BE2C (cell line): Measurements from ENCODE around the gene FXYD2.
A peak's percentile ranks its signal among the peaks of the same experiment; 100 is the strongest.

Experiments used
- DNase-seq: peaks from one replicate; pipeline ENCODE4 v3.0.0-alpha.2; 2020
- H3K27me3 ChIP-seq: fragments of 250-450 bp; sonication (Bioruptor Pico); 2 replicates; pipeline ENCODE4 v1.5.1; 2020; ENCODE audit warnings: mild to moderate bottlenecking
- H3K36me3 ChIP-seq: fragments of 250-450 bp; sonication (Bioruptor Pico); 2 replicates; pipeline ENCODE4 v1.5.1; 2020; ENCODE audit warnings: mild to moderate bottlenecking
- H3K4me1 ChIP-seq: fragments of 250-450 bp; sonication (Bioruptor Pico); 2 replicates; pipeline ENCODE4 v1.5.1; 2020
- H3K4me3 ChIP-seq: 2 replicates; pipeline ENCODE4 v1.5.1; 2011; ENCODE audit warnings: low read depth, low read length
- H3K9me3 ChIP-seq: fragments of 250-450 bp; sonication (Bioruptor Pico); 2 replicates; pipeline ENCODE4 v1.5.1; 2020
- CTCF ChIP-seq: IDR thresholded peaks from 2 replicates; pipeline ENCODE4 v1.5.1; 2012; ENCODE audit warnings: mild to moderate bottlenecking, low read depth, low read length

FXYD2 gene

GRCh38 chr11:117830072-117830471, 5.5 kb upstream of the FXYD2 start:
- no peak for DNase-seq
- no peak overlapping the region for H3K4me3 ChIP-seq
- TF ChIP-seq CTCF, result no peak
- H3K4me1 ChIP-seq, result peaks cover 10% of the 10 kb centered on the region; the same call in 1 of the 2 replicates
- no peaks in the 10 kb centered on the region for H3K36me3 ChIP-seq
- H3K9me3 ChIP-seq, result no peaks in the 10 kb centered on the region
- no peaks in the 10 kb centered on the region for H3K27me3 ChIP-seq

DNA sequence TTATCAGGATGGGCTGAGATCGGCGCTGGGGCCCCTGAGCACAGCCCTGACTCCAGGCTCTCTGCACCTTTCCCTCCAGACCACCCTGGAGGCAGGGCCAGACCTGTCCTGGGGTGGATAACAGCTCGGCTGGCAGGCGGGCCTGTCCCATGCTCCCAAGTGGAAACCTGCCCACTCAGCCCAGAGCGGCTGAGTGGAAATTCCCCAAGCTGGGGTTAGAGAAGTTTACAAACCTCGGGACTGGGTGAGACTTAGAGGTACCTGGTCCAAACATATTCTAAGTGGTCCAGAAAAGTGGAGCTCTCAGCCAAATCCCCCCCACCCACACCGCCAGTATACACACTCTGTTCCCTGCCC, 4.8 kb upstream of the FXYD2 start:
- Histone ChIP-seq H3K36me3 (no peaks in the 10 kb centered on the region), H3K4me1 (peaks cover 10% of the 10 kb centered on the region; the same call in 1 of the 2 replicates), H3K9me3 (no peaks in the 10 kb centered on the region), H3K27me3 (no peaks in the 10 kb centered on the region), H3K4me3 (no peak overlapping the region)
- DNase-seq, result no peak
- no peak for TF ChIP-seq CTCF

GRCh38 chr11:117828611-117829368, 4.2 kb upstream of the FXYD2 start:
- DNase-seq, result peak; percentile 79
- H3K4me1 ChIP-seq, result peaks cover 10% of the 10 kb centered on the region; the same call in 1 of the 2 replicates
- H3K36me3 ChIP-seq, result no peaks in the 10 kb centered on the region
- no peaks in the 10 kb centered on the region for H3K27me3 ChIP-seq
- no peaks in the 10 kb centered on the region for H3K9me3 ChIP-seq
- H3K4me3 ChIP-seq, result no peak overlapping the region
- no peak for TF ChIP-seq CTCF

DNA sequence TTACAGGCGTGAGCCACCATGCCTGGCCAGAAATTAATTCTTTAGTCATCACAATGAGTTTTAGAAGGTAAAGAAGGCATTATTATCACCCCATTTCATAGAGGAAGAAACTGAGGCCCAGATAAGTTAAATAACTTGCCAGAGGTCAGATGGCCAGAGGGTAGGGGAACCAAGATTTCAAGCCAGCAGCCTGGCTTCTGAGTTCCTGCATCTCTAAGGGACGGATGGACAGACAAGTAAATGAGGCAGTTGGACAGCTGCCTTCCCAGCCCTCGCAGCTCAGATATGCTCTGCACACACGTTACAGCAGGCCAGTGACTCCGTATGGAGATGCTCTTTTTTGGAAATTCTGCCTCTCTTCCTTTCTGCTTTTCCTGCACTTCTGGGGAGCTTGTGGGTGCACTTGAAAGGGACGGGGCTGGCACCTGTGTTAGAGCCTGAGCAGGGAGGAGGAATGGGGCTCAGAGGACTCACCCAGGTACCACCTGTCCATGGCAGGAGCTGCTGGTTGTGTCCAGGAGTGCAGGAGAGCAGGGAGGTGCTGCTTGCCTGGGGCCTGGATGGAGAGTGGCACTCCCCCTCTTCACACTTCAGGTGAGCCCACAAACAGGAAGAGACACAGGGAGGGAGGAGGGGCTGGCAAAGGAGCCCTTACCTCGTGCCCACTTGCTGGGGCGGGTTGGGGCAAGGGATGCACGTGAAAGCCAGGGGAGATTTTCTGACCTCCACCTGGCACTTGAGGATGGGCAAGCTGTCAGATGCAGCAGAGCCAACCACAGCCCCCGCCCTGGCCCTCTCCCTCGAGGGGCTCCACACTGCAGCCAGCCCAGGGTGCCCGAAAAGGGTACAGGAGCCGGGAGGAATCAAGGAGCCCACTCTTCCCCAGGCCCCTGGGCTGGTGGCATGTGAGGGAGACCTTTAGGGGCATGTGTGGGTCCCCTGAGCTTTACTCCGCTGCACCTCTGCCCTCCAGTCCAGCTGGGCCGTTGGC, 3.3 kb upstream of the FXYD2 start:
- no peaks in the 10 kb centered on the region for H3K9me3 ChIP-seq
- no peak for TF ChIP-seq CTCF
- no peak for DNase-seq
- no peaks in the 10 kb centered on the region for H3K27me3 ChIP-seq
- peaks cover 10% of the 10 kb centered on the region; the same call in 1 of the 2 replicates for H3K4me1 ChIP-seq
- H3K4me3 ChIP-seq, result no peak overlapping the region
- no peaks in the 10 kb centered on the region for H3K36me3 ChIP-seq

DNA sequence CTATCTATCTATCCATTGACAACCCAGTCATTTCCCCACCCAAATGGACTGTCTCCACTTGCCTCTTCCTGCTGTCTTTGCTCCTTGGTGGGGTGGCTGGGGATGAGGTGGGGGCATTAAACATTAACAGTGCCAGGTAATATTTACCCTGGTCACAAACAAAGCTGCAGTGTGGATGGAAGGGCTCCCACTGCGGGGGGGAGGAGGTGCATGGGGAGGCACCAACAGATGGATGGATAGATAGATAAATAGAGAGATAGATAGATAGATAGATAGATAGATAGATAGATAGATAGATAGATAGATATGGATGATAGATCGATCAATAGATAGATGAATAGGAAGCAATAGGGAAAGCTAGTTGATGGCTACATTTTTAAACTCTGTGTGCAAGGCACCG, 2.3 kb upstream of the FXYD2 start:
- Histone ChIP-seq H3K9me3 (no peaks in the 10 kb centered on the region), H3K27me3 (no peaks in the 10 kb centered on the region), H3K4me3 (no peak overlapping the region), H3K36me3 (no peaks in the 10 kb centered on the region), H3K4me1 (peaks cover 10% of the 10 kb centered on the region; the same call in 1 of the 2 replicates)
- no peak for DNase-seq
- no peak for TF ChIP-seq CTCF

DNA sequence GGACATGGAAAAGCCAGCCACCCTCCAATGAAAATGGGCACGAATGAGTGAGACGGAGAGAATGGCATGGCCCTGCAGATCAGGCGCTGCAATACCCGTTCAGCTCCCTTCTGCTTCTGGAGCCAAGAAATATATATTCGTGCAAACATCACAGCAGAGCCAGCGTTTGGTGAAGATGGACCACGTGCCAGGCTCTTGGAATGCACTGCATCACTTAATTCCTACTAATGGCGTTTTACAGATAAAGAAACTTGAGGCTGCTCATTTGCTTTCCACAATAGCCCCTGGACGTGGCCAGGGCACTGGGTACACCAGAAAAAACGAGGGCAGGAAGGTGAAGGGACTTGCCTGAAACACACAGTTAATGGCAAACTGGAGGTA, 1.6 kb upstream of the FXYD2 start:
- H3K9me3 ChIP-seq, result no peaks in the 10 kb centered on the region
- peaks cover 10% of the 10 kb centered on the region; the same call in 1 of the 2 replicates for H3K4me1 ChIP-seq
- no peaks in the 10 kb centered on the region for H3K27me3 ChIP-seq
- TF ChIP-seq CTCF, result no peak
- H3K4me3 ChIP-seq, result no peak overlapping the region
- no peaks in the 10 kb centered on the region for H3K36me3 ChIP-seq
- no peak for DNase-seq
